Measurements from ENCODE around the gene FRMD4A. TPM values are rescaled to one million over a fixed set of nuclear protein-coding genes. Genes with fewer than 3 reads are reported as not detected.

The FRMD4A gene
- total and polyA plus RNA-seq, 12 donors: 9.1 to 29.6 (median 14.6) TPM

DNA sequence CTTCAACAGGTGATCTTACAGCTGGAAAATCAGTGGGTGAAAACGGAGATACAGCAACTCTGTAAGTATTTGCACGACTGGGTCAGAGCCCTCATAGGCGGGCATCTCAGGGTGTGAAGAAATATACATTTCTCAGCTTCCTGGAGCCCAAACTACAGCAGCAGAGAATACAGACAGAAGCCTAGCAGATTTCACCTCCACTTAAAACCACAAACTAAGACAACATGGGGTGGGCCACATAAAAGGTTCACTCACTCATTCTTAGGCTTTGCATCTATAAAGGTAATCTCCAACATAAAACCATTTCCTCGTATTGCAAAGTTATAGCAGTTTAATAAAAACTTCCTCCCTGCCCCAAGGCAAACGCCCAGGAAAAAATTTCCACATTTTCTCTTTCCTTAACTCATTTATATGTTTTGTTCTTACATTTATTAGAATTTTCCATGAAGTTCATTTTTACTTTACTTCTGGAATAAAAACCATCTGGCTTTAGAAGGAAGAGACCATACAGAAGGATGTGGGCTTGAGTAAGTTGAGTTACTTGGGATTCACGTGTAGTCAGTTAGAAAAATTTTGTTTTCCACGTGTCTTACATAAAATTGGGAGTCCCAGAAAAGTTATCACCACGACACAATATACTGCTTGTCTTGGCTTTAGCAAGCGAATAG, 327.1 kb downstream of the FRMD4A start:
- no peak overlapping the region for H3K27ac ChIP-seq
- 66 to 72% (median 71%) methylated on average over 9 of the region's 9 CpGs for WGBS, 4 donors
- H3K9me3 ChIP-seq (replicated peaks in 1 of 3): no peaks in the 10 kb centered on the region
- TF ChIP-seq, protein P1, sequence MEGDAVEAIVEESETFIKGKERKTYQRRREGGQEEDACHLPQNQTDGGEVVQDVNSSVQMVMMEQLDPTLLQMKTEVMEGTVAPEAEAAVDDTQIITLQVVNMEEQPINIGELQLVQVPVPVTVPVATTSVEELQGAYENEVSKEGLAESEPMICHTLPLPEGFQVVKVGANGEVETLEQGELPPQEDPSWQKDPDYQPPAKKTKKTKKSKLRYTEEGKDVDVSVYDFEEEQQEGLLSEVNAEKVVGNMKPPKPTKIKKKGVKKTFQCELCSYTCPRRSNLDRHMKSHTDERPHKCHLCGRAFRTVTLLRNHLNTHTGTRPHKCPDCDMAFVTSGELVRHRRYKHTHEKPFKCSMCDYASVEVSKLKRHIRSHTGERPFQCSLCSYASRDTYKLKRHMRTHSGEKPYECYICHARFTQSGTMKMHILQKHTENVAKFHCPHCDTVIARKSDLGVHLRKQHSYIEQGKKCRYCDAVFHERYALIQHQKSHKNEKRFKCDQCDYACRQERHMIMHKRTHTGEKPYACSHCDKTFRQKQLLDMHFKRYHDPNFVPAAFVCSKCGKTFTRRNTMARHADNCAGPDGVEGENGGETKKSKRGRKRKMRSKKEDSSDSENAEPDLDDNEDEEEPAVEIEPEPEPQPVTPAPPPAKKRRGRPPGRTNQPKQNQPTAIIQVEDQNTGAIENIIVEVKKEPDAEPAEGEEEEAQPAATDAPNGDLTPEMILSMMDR (IDR thresholded peaks at IDR 0.05): no peak
- no peak for TF ChIP-seq POLR2A (IDR thresholded peaks at IDR 0.05)
- no peak overlapping the region for H3K4me3 ChIP-seq
- H3K36me3 ChIP-seq (replicated peaks in 1 of 2): no peaks in the 10 kb centered on the region
- no peaks in the 10 kb centered on the region for H3K27me3 ChIP-seq
- H3K4me1 ChIP-seq (replicated peaks in 1 of 2): peaks cover 0 to 2% of the 10 kb centered on the region in 2 donors
- intact Hi-C loops (cut with DNase I): no loop called here
- no peak for DNase-seq

DNA sequence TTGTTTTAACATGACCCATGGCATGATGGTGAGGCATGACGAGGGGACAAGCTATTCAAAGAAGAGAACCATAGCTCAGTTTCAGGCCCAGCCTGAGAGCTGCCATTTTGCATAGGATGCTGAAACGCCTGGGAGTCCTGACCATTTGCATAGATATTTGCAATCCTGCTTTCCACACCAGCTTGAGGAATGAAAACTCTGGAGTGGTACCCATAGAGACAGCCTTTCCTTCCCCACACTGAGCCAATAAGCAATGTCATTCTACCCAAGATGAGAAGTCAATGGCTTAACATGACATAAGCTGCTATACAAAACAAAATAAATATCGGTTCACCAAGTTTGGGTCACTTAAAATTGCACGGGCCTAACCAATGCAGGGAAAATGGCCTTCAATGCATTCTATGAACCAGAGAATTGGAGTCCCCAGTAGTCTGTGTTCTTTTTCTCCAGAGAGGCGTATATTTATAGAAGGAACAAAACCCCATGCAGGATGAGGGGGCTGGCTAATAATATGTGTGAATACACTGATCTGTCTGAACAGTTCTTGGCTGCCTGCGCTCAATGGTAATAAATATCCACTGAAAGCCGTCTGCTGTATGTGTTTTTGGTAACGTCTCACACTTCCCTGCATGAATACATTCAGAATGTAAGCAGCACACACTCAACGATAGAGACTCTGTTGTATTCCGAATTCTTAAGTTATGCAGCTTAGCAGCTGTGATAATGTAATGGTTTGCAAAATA, 329.3 kb downstream of the FRMD4A start:
- Histone ChIP-seq H3K27me3 (no peaks in the 10 kb centered on the region), H3K4me3 (no peak overlapping the region), H3K4me1 (replicated peaks in 1 of 2) (no peaks in the 10 kb centered on the region), H3K27ac (no peak overlapping the region), H3K9me3 (replicated peaks in 1 of 3) (no peaks in the 10 kb centered on the region), H3K36me3 (replicated peaks in 1 of 2) (no peaks in the 10 kb centered on the region)
- intact Hi-C loops (cut with DNase I): no loop called here
- no peak for TF ChIP-seq POLR2A (IDR thresholded peaks at IDR 0.05)
- TF ChIP-seq, protein P1 (IDR thresholded peaks at IDR 0.05): no peak
- no peak for DNase-seq
- WGBS, 4 donors: 71 to 79% (median 74%) methylated on average over 10 of the region's 10 CpGs

DNA sequence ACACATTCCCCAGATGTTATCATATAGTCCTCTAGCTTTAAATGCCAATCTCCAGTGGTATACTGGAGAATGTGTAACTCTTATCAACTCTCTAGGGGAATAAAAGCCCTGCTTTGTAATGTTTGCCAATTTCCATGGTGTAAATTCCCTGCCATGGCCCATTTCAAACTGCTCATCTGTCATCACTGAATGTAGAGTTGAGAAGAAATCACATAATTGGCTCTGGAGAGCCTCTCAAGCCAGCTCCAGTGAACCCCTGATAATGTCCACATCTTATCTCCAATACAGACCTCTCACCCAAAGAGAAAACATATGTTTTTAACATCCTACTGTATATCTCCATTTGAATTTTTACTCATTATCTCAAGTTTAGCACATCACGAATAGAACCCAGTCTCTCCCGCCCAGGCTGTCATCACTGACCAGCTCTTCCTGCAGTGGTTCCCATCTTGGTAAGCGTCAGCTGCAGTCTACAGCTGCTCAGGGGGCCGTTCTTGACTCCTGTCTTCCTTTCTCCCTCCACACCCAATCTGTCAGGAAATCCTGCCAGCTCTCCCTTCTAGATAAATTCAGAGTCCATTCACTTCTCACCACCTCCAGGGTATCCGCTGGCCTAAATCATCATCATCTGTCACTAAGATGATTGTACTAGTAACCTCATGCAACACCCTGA, 332.4 kb downstream of the FRMD4A start:
- no peaks in the 10 kb centered on the region for H3K36me3 ChIP-seq (replicated peaks in 1 of 2)
- DNase-seq: no peak
- H3K9me3 ChIP-seq (replicated peaks in 1 of 3): no peaks in the 10 kb centered on the region
- no peaks in the 10 kb centered on the region for H3K27me3 ChIP-seq
- H3K27ac ChIP-seq: no peak overlapping the region
- peaks cover 0 to 4% of the 10 kb centered on the region in 2 donors for H3K4me1 ChIP-seq (replicated peaks in 1 of 2)
- 60 to 77% (median 74%) methylated on average over 5 of the region's 5 CpGs for WGBS, 4 donors
- TF ChIP-seq, protein P1 (IDR thresholded peaks at IDR 0.05): no peak
- TF ChIP-seq POLR2A (IDR thresholded peaks at IDR 0.05): no peak
- intact Hi-C loops (cut with DNase I): no loop called here
- H3K4me3 ChIP-seq: no peak overlapping the region

DNA sequence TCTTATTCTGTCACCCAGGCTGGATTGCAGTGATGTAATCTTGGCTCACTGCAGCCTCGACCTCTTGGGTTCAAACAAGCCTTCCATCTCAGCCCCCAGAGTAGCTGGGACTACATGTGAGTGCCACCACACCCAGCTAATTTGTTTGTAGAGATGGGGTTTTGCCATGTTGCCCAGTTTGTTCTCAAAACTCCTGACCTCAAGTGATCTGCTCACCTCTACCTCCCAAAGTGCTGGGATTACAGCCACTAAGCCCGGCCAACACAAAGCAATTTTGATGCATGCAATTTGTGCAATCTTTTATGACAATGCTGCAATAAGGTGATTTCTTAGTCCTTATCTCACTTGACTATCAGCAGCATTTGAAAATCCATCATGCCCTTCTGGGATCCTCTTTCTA, 333.1 kb downstream of the FRMD4A start:
- intact Hi-C loops (cut with DNase I): no loop called here
- WGBS, 4 donors: 59 to 67% (median 61%) methylated on average over 2 of the region's 2 CpGs

More for the DNA sequence above, 333.1 kb downstream of the FRMD4A start:
- no peaks in the 10 kb centered on the region for H3K27me3 ChIP-seq
- no peak overlapping the region for H3K4me3 ChIP-seq
- DNase-seq: no peak
- no peaks in the 10 kb centered on the region for H3K36me3 ChIP-seq (replicated peaks in 1 of 2)
- no peaks in the 10 kb centered on the region for H3K9me3 ChIP-seq (replicated peaks in 1 of 3)
- H3K4me1 ChIP-seq (replicated peaks in 1 of 2): peaks cover 0 to 8% of the 10 kb centered on the region in 2 donors
- TF ChIP-seq POLR2A (IDR thresholded peaks at IDR 0.05): no peak
- TF ChIP-seq, protein P1 (IDR thresholded peaks at IDR 0.05): no peak
- no peak overlapping the region for H3K27ac ChIP-seq
